Gastroesophageal sphincter (tissue), 3 donors: Measurements from ENCODE around the gene LIN52.

Experiments used
- CTCF ChIP-seq, 4 experiments: fragments of 200-600 bp in 2 of 4; fragments of 450-650 bp in 2 of 4; sonication (generic) in 1 of 4; IDR thresholded peaks; one replicate each; pipeline ENCODE4 v1.5.1; 2017 to 2019; ENCODE audit warnings: antibody characterized with exemption in 4 of 4, mild to moderate bottlenecking in 2 of 4, moderate library complexity in 2 of 4
- POLR2A ChIP-seq, 2 donors: fragments of 450-650 bp; IDR thresholded peaks; one replicate each; pipeline ENCODE4 v1.6.1; 2017; ENCODE audit warnings: antibody characterized with exemption in 2 of 2, mild to moderate bottlenecking in 2 of 2, moderate library complexity in 1 of 2

GRCh38 chr14:74179856-74180255 lies 95.1 kb downstream of the LIN52 start:
- no peak for TF ChIP-seq CTCF (IDR thresholded peaks at IDR 0.05)
- no peak for TF ChIP-seq POLR2A (IDR thresholded peaks at IDR 0.05)
